Panc1 (cell line): ENCODE measurements around the gene ASIC3. TPM values are rescaled to one million over a fixed set of nuclear protein-coding genes. Genes with fewer than 3 reads are reported as not detected.

Experiments
- ATAC-seq: fragments of 200-7000 bp; cut with Tn5 transposase; 2 replicates; pipeline ENCODE4 v1.9.1; 2020; ENCODE audit warnings: mild to moderate bottlenecking, moderate library complexity
- BruUV-seq: library from RNA; stranded (reverse); fragments of 400-500 nt; replicated peaks from 2 replicates; lab custom pipeline; 2021; lab: Mats Ljungman, UMichigan
- CTCF ChIA-PET: fragments of 300-600 bp; sonication (Branson Sonifier 250); formaldehyde crosslinking; loops from one replicate; lab custom pipeline; 2022; ENCODE audit warnings: antibody characterized with exemption; lab: Charles Lee
- POLR2A ChIA-PET: fragments of 300-600 bp; sonication (Branson Sonifier 250); formaldehyde crosslinking; loops from one replicate; lab custom pipeline; 2022; ENCODE audit warnings: antibody characterized with exemption; lab: Charles Lee
- DNase-seq: peaks from one replicate; pipeline ENCODE4 v3.0.0-alpha.2; 2010; ENCODE audit warnings: low read depth, low spot score
- H3K27ac ChIP-seq: 2 replicates; pipeline ENCODE4 v1.5.1; 2011; ENCODE audit warnings: mild to moderate bottlenecking, low read length, inconsistent platforms
- H3K27me3 ChIP-seq: fragments of 200-500 bp; sonication (Bioruptor generic); 2 replicates; pipeline ENCODE4 v1.6.0; 2014; ENCODE audit warnings: low read length, inconsistent platforms; ENCODE audit not compliant: control insufficient read depth, insufficient read depth
- H3K36me3 ChIP-seq: fragments of 200-500 bp; sonication (Bioruptor generic); 2 replicates; pipeline ENCODE4 v1.5.1; 2014; ENCODE audit warnings: inconsistent platforms, mild to moderate bottlenecking, low read length, moderate library complexity; ENCODE audit not compliant: control insufficient read depth, insufficient read depth
- H3K4me1 ChIP-seq: 2 replicates; pipeline ENCODE4 v1.5.1; 2011; ENCODE audit warnings: inconsistent platforms, mild to moderate bottlenecking, low read length, moderate library complexity; ENCODE audit not compliant: control insufficient read depth, insufficient read depth
- H3K4me3 ChIP-seq, 2 experiments: 2 replicates each; pipeline ENCODE4 v1.5.1; 2011 to 2012; ENCODE audit warnings: low read depth in 2 of 2, low read length in 2 of 2, mild to moderate bottlenecking in 2 of 2, inconsistent platforms in 1 of 2, moderate library complexity in 1 of 2
- H3K9me3 ChIP-seq: fragments of 200-500 bp; sonication (Bioruptor generic); 2 replicates; pipeline ENCODE4 v1.5.1; 2014; ENCODE audit warnings: low read depth, mild to moderate bottlenecking, inconsistent platforms, low read length, moderate library complexity; ENCODE audit not compliant: control insufficient read depth, insufficient read depth
- CTCF ChIP-seq: fragments of 450-650 bp; IDR thresholded peaks from 2 replicates; pipeline ENCODE4 v1.5.1; 2017; ENCODE audit warnings: mild to moderate bottlenecking
- POLR2AphosphoS5 ChIP-seq: IDR thresholded peaks from 2 replicates; pipeline ENCODE4 v1.6.1; 2012; ENCODE audit warnings: mild to moderate bottlenecking, low read depth, low read length, moderate library complexity
- REST ChIP-seq, 2 experiments: IDR thresholded peaks; 2 replicates each; pipeline ENCODE4 v1.6.1; 2011 to 2012; ENCODE audit warnings: low read depth in 2 of 2, control low read depth in 1 of 2, low read length in 1 of 2, mild to moderate bottlenecking in 1 of 2, moderate library complexity in 1 of 2; ENCODE audit not compliant: insufficient read depth in 1 of 2
- SIN3A ChIP-seq: IDR thresholded peaks from 2 replicates; pipeline ENCODE4 v1.6.1; 2012; ENCODE audit warnings: low read depth, mild to moderate bottlenecking, low read length, moderate library complexity, borderline replicate concordance; ENCODE audit not compliant: insufficient read depth
- TCF7L2 ChIP-seq: IDR thresholded peaks from 2 replicates; pipeline ENCODE4 v1.6.1; 2011; ENCODE audit warnings: mild to moderate bottlenecking, low read depth, low read length, inconsistent platforms
- in situ Hi-C: cut with HindIII; loops from 2 replicates; pipeline ENCODE4 v1.10.0; 2016; ENCODE audit warnings: low sequenced_read_pairs, low pct_unique_long_range_greater_than_20kb
- intact Hi-C: fragments of 100-400 bp; cut with micrococcal nuclease; formaldehyde crosslinking; loops from one replicate; pipeline ENCODE4 v1.10.0; 2022; ENCODE audit not compliant: unreplicated experiment
- total RNA-seq: library from RNA; stranded (reverse); gene quantifications from one replicate; pipeline ENCODE4 v1.2.1, GENCODE V29; 2021; ENCODE audit not compliant: unreplicated experiment

The ASIC3 gene
- total RNA-seq, 1 experiment from 2014 or later = 1.3 TPM

- Histone ChIP-seq H3K4me3 (no peak overlapping the region), H3K4me1 (peaks cover 4% of the 10 kb centered on the region), H3K27ac (no peak overlapping the region), H3K9me3 (no peaks in the 10 kb centered on the region), H3K36me3 (no peaks in the 10 kb centered on the region), H3K27me3 (no peaks in the 10 kb centered on the region)
- BruUV-seq = no TSS peak
- in situ Hi-C loops (no loop called here), intact Hi-C loops (no loop called here)
- ChIA-PET POLR2A (no interaction called here), CTCF (interaction anchor here (0.7 kb wide), 1 partner anchor 71 kb away, joined by 3 read pairs; no protein-coding TSS in a partner anchor)
- DNase-seq = no peak
- no peak for ATAC-seq
- no peak for TF ChIP-seq TCF7L2
- no peak for TF ChIP-seq REST (IDR thresholded peaks at IDR 0.05; ENCODE audit: insufficient read depth in 1 of 2, low read depth in 2 of 2, low read length in 1 of 2)
- TF ChIP-seq POLR2AphosphoS5 = no peak
- no peak for TF ChIP-seq CTCF
- TF ChIP-seq SIN3A = no peak
Measured at GRCh38 chr7:151033864-151034249, 14.5 kb upstream of the ASIC3 start.

GRCh38 chr7:151034312-151035025 is 13.9 kb upstream of the ASIC3 start:
- BruUV-seq = no TSS peak
- POLR2A ChIA-PET = no interaction called here
- CTCF ChIA-PET = no interaction called here
- H3K27ac ChIP-seq = no peak overlapping the region
- H3K4me1 ChIP-seq = peaks cover 11% of the 10 kb centered on the region
- no peak overlapping the region for H3K4me3 ChIP-seq
- no peaks in the 10 kb centered on the region for H3K36me3 ChIP-seq
- in situ Hi-C loops (no loop called here), intact Hi-C loops (no loop called here)
- H3K27me3 ChIP-seq = no peaks in the 10 kb centered on the region
- ATAC-seq (no peak), DNase-seq (no peak)
- H3K9me3 ChIP-seq = no peaks in the 10 kb centered on the region
- no peak for TF ChIP-seq SIN3A
- no peak for TF ChIP-seq TCF7L2
- no peak for TF ChIP-seq CTCF
- TF ChIP-seq POLR2AphosphoS5 = no peak
- no peak for TF ChIP-seq REST (IDR thresholded peaks at IDR 0.05; ENCODE audit: insufficient read depth in 1 of 2, low read depth in 2 of 2, low read length in 1 of 2)
